Fibroblast of pulmonary artery (primary cell): ENCODE data around the gene TFDP1.

Experiments used
- DNase-seq: peaks from one replicate; pipeline ENCODE4 v3.0.0-alpha.2; 2010; ENCODE audit warnings: low read depth
- H3K4me3 ChIP-seq: replicated peaks from 2 replicates; pipeline ENCODE4 v1.5.1; 2011; ENCODE audit warnings: low read depth, mild to moderate bottlenecking, control low read depth, low read length, moderate library complexity
- CTCF ChIP-seq: IDR thresholded peaks from 2 replicates; pipeline ENCODE4 v1.5.1; 2011; ENCODE audit warnings: mild to moderate bottlenecking, control low read depth, low read length, inconsistent platforms; ENCODE audit errors: missing control alignments

The TFDP1 gene

DNA sequence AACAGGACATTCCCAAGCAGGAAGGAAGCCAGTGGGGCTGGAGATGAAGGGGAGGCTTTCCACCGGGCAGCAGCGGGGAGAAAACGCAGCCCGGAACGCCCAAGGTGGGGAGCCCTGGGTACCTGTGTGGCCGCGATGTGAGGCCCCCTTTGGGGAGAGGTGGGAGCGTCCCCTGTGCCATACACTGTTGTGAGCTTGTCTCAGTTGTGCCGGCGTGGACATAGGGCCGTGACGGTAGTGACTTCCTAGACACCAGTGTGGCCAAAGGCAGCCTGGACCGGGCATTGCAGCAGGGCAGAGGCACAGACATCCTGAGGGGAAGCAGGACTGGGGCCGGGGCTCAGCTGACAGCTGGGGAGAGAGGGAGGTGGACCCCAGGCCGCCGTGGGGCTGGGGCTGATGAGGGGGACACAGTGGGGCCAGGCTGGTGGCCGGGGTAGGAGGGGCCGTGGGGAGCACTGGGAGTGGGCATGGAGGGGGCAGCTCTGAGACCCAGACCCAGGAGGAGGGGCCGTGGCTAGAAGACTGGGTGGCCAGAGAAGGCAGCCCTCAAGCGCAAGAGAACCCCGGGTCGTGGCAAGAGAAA is 38.5 kb upstream of the TFDP1 start:
- DNase-seq, result no peak
- H3K4me3 ChIP-seq, result no peak overlapping the region
- TF ChIP-seq CTCF, result no peak

- no peak overlapping the region for H3K4me3 ChIP-seq
- DNase-seq, result no peak
- no peak for TF ChIP-seq CTCF
Measured at GRCh38 chr13:113546571-113547237, 37.8 kb upstream of the TFDP1 start.

- no peak for TF ChIP-seq CTCF
- DNase-seq, result peak; percentile 49
- no peak overlapping the region for H3K4me3 ChIP-seq
Measured at GRCh38 chr13:113547238-113547971, 37.1 kb upstream of the TFDP1 start.

DNA sequence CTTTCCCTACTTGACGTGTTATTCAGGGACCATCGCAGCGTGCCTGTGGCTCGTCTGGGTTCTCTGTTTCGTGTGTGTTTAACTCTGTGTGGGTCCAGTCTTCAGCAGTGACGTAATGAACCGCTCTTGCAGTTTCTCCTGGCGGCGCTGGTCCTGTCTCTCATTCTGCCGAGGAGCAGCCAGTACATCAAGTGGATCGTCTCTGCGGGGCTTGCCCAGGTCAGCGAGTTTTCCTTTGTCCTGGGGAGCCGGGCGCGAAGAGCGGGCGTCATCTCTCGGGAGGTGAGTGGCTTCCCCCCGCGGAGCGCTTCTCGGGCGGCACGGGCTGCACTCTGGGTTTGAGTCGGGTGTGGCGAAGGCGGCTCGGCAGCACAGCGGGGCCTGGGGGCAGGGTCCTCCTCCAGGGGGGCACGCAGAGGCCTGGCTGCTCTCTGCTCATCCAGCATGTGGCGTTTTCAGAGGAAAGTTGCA is 36.3 kb upstream of the TFDP1 start:
- DNase-seq, result peak; percentile 36
- no peak for TF ChIP-seq CTCF
- no peak overlapping the region for H3K4me3 ChIP-seq

GRCh38 chr13:113548778-113549621 is 35.6 kb upstream of the TFDP1 start:
- H3K4me3 ChIP-seq, result no peak overlapping the region
- DNase-seq, result no peak
- TF ChIP-seq CTCF, result no peak

GRCh38 chr13:113550453-113550852 is 34.1 kb upstream of the TFDP1 start:
- no peak overlapping the region for H3K4me3 ChIP-seq
- no peak for DNase-seq
- TF ChIP-seq CTCF, result no peak
